Measurements from ENCODE around the gene FAM43B.

DNA sequence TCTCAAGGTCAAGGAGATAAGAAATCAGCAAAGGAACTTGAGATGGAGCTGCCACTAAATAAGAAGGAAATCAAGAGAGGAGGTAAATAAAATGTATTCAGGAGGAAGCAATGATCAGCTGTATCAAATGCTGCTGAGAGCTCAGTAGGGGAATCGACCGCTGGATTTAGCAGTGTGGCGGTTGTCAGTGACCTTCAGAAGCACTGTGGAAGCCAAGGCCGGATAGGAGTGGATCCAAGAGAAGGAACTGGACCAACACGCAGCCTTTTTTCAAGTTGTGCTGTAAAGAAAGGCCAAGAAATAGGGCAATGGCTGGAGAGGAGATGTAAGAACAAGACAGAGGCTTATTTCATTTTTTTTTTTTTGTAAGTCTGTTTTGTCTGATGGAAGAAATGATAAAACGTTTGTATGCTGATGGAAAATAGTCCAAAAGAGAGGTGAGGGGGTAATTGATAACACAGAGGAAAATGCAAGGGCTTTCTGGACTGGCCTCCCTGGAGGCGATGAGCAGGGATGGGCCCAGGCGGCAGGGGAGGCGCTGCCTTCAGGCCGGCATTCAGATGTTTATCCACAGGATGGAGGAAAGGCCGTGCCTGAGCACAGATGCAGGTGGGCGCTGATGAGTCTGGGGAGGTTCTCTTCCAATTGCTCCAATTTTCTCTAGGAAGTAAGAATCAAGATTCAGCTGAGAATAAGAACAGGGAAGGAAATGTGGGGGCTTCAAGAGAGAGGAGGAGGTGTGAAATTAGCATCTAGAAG is 17.5 kb upstream of the FAM43B start:
- TF ChIP-seq MAX (IDR thresholded peaks at IDR 0.05) (no peak), CREB1 (IDR thresholded peaks at IDR 0.05; ENCODE audit: low read depth) (no peak), EGR1 (IDR thresholded peaks at IDR 0.05) (no peak), EP300 (IDR thresholded peaks at IDR 0.05; ENCODE audit: borderline replicate concordance) (no peak), RAD21 (IDR thresholded peaks at IDR 0.05; ENCODE audit: low read depth) (no peak), ZBTB7A (IDR thresholded peaks at IDR 0.05; ENCODE audit: low read depth) (no peak)
- TF ChIP-seq, protein P1, sequence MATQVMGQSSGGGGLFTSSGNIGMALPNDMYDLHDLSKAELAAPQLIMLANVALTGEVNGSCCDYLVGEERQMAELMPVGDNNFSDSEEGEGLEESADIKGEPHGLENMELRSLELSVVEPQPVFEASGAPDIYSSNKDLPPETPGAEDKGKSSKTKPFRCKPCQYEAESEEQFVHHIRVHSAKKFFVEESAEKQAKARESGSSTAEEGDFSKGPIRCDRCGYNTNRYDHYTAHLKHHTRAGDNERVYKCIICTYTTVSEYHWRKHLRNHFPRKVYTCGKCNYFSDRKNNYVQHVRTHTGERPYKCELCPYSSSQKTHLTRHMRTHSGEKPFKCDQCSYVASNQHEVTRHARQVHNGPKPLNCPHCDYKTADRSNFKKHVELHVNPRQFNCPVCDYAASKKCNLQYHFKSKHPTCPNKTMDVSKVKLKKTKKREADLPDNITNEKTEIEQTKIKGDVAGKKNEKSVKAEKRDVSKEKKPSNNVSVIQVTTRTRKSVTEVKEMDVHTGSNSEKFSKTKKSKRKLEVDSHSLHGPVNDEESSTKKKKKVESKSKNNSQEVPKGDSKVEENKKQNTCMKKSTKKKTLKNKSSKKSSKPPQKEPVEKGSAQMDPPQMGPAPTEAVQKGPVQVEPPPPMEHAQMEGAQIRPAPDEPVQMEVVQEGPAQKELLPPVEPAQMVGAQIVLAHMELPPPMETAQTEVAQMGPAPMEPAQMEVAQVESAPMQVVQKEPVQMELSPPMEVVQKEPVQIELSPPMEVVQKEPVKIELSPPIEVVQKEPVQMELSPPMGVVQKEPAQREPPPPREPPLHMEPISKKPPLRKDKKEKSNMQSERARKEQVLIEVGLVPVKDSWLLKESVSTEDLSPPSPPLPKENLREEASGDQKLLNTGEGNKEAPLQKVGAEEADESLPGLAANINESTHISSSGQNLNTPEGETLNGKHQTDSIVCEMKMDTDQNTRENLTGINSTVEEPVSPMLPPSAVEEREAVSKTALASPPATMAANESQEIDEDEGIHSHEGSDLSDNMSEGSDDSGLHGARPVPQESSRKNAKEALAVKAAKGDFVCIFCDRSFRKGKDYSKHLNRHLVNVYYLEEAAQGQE (IDR thresholded peaks at IDR 0.05; ENCODE audit: low read depth) = no peak
